ENCODE results near the gene SCARB1.

SCARB1 gene

GRCh38 chr12:124731869-124732268 is 131.8 kb downstream of the SCARB1 start:
- H3K27ac ChIP-seq: peak overlapping the region; percentile 87
- no peak for TF ChIP-seq CTCF (conservative IDR thresholded peaks at IDR 0.05)

GRCh38 chr12:124730455-124730932 is 133.2 kb downstream of the SCARB1 start:
- no peak for TF ChIP-seq CTCF (conservative IDR thresholded peaks at IDR 0.05)

GRCh38 chr12:124727922-124728321 is 135.7 kb downstream of the SCARB1 start:
- peak overlapping the region; percentile 87; the same call in 1 of the 2 replicates for H3K27ac ChIP-seq

More at GRCh38 chr12:124730455-124730932, 133.2 kb downstream of the SCARB1 start:
- H3K27ac ChIP-seq: peak overlapping the region; percentile 87

GRCh38 chr12:124727264-124727800 is 136.3 kb downstream of the SCARB1 start:
- TF ChIP-seq CTCF (conservative IDR thresholded peaks at IDR 0.05): no peak
- peak overlapping the region; percentile 87; the same call in 1 of the 2 replicates for H3K27ac ChIP-seq

More at GRCh38 chr12:124727922-124728321, 135.7 kb downstream of the SCARB1 start:
- TF ChIP-seq CTCF (conservative IDR thresholded peaks at IDR 0.05): peak; percentile 36
